Measurements from ENCODE around the gene USP13.

DNA sequence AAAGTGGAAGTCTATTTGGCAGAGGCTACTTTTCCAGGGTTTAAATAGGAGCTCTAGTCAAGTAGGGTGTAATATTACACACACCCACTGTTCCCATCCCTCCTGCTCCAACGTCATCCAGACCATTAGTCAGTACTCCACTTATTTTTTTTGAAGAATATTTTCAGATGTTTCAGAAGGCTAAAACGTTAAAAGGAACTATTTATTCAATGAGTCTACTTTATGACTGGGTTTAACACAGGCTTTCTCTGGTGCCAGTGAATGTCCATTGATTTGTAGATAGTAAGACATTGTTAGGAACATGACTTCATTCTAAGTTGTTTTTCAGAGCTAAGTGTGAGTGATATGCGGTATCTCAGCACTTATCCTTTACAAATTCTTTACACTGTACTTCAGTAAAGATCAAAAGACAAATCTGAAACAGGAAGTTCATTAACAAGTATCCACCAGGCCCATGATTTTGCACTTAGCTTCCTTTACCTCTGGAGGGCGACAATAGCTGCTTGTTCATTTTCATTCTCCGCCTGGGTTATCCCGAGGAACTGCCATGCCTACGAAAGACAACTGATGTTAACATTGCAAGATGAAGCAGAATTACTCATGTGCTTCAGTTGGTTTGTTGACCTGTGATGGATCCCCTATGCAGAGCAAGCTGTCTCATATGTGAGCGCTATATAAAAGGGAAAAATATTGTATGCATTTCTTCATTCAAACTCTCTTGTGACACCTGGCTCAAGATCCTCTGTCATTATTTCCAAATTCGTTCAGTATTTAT, 158.7 kb downstream of the USP13 start:
- TF ChIP-seq, protein P1, sequence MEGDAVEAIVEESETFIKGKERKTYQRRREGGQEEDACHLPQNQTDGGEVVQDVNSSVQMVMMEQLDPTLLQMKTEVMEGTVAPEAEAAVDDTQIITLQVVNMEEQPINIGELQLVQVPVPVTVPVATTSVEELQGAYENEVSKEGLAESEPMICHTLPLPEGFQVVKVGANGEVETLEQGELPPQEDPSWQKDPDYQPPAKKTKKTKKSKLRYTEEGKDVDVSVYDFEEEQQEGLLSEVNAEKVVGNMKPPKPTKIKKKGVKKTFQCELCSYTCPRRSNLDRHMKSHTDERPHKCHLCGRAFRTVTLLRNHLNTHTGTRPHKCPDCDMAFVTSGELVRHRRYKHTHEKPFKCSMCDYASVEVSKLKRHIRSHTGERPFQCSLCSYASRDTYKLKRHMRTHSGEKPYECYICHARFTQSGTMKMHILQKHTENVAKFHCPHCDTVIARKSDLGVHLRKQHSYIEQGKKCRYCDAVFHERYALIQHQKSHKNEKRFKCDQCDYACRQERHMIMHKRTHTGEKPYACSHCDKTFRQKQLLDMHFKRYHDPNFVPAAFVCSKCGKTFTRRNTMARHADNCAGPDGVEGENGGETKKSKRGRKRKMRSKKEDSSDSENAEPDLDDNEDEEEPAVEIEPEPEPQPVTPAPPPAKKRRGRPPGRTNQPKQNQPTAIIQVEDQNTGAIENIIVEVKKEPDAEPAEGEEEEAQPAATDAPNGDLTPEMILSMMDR (IDR thresholded peaks at IDR 0.05): peak; percentile 47 to 68 (median 52)
- TF ChIP-seq POLR2A (IDR thresholded peaks at IDR 0.05): no peak

Data from right lobe of liver (tissue), 4 donors.